Measurements from ENCODE around the gene KIN.

GRCh38 chr10:7755103-7755502 is 32.7 kb downstream of the KIN start:
- TF ChIP-seq CTCF (conservative IDR thresholded peaks at IDR 0.05 in 1 of 2, IDR thresholded peaks at IDR 0.05 in 1 of 2; ENCODE audit: extremely low read depth in 1 of 2, insufficient read depth in 1 of 2, low read depth in 1 of 2, low read length in 2 of 2): no peak
- TF ChIP-seq EZH2 (IDR thresholded peaks at IDR 0.05; ENCODE audit: borderline replicate concordance, low read length): no peak

All from mammary epithelial cell (primary cell).